ENCODE measurements around the gene PHF19. TPM values are rescaled to one million over a fixed set of nuclear protein-coding genes. Genes with fewer than 3 reads are reported as not detected.

PHF19 gene
- 90.3 to 128 TPM (median 113 TPM) in 5 replicates for total RNA-seq (2022; extraction: Qiagen RNA extraction)

GRCh38 chr9:120876842-120877240, at the start of gene PHF19:
TSS of gene PHF19 (minus strand) at chr9:120877188. CDS start at chr9:120874741, 2,447 bp downstream.

DNA sequence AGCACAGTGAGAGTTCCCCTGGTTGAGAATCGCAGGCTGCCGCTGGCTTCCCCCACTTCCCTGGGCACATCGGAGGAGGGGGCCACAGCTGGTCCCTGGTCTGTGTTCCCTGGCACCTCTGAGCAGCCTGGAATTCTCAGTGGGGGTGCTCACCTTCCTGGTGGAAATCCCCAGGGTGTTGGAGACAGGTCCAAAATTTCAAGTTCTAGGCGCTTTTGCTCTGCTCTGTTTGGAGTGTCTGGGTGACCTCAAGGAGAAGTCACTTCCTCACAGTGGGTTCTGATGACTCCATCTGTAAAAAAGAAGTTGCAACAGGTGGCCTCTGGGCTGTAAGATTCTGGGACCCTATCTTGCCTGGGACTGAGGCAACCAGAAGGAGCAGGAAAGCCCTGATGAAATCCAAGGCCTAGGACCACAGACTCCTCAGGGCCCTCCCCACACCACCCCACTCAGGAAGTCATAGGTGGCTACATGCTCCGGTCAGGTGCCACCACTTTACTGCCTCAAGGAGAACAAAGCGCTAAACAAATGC, 49.5 kb upstream of the PHF19 start, which contains the start of gene TRAF1:
Gene TRAF1, minus strand, starts transcription at position 400 of the 532 bp plus-strand sequence. CDS start 721 bp downstream, outside the sequence.

GRCh38 chr9:120842685-120843485, 34.1 kb downstream of the PHF19 start, which contains the start of gene PSMD5:
TSS of gene PSMD5 (minus strand) at chr9:120842922. CDS start at chr9:120842909, 13 bp downstream.

Other genes starting within 250 kb of the PHF19 start
- gene MEGF9, start 162.7 kb downstream of the PHF19 start, total RNA-seq (2022; extraction: Qiagen RNA extraction), result 17.3 to 24.8 TPM (median 21.1 TPM) in 5 replicates
- 31.7 to 44.5 TPM (median 44.2 TPM) in 5 replicates for gene FBXW2, start 83.8 kb downstream of the PHF19 start, total RNA-seq (2022; extraction: Qiagen RNA extraction)
- 29.2 to 35.2 TPM (median 33.0 TPM) in 5 replicates for gene PSMD5, start 34.3 kb downstream of the PHF19 start, total RNA-seq (2022; extraction: Qiagen RNA extraction)
- 1.4 to 2.1 TPM (median 1.7 TPM) in 5 replicates for gene TRAF1, start 49.6 kb upstream of the PHF19 start, total RNA-seq (2022; extraction: Qiagen RNA extraction)
- 10.4 to 17.6 TPM (median 13.5 TPM) in 5 replicates for gene C5, start 173.1 kb upstream of the PHF19 start, total RNA-seq (2022; extraction: Qiagen RNA extraction)
- gene CNTRL, start 197.8 kb upstream of the PHF19 start, total RNA-seq (2022; extraction: Qiagen RNA extraction), result 5.1 to 6.9 TPM (median 6.2 TPM) in 5 replicates